Fibroblast of the conjunctiva (primary cell): Measurements from ENCODE around the gene GRK5.

ENCODE experiments used
- DNase-seq: peaks from one replicate; pipeline ENCODE4 v3.0.0-alpha.2; 2010; ENCODE audit warnings: low read depth

Gene GRK5

DNA sequence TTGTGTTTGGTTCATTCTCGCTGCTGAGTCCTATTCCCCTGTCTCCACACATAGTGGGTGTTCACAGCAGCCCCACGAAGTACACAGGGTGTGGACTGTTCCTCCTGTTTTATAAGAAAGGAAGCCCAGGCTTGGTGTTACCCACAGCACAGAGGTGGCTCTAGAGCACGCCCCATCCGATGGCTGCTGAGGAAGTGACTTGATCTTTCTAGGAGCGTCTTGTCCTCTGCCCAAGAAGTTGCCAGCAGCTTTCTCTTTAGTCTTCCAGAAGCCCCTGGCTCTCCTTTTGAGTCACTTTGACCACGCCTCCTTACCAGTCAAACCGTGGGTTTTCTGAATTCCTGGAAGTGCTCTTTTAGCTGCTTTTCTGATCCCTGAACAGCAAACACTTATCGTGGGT is 94.0 kb downstream of the GRK5 start:
- no peak for DNase-seq

DNA sequence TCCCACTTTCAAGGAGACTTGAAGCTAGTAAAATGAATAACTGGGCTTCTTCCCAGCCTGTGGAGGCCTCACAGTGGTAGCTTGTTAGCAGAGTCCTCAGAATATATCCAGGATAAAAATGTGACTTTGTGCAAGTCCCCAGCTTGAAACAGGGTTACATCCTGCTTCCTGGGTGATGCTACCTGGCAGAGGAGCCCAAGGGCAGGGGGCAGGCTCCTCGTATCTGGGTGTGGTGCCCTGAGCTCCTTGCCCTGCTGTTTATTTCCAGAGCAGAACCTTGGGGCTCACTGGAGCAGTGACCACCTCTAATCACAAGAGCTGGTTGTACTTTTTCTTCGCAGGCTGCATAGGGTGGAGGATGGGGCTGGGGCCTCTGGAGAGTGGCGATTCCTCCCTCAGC is 94.8 kb downstream of the GRK5 start:
- DNase-seq: no peak

DNA sequence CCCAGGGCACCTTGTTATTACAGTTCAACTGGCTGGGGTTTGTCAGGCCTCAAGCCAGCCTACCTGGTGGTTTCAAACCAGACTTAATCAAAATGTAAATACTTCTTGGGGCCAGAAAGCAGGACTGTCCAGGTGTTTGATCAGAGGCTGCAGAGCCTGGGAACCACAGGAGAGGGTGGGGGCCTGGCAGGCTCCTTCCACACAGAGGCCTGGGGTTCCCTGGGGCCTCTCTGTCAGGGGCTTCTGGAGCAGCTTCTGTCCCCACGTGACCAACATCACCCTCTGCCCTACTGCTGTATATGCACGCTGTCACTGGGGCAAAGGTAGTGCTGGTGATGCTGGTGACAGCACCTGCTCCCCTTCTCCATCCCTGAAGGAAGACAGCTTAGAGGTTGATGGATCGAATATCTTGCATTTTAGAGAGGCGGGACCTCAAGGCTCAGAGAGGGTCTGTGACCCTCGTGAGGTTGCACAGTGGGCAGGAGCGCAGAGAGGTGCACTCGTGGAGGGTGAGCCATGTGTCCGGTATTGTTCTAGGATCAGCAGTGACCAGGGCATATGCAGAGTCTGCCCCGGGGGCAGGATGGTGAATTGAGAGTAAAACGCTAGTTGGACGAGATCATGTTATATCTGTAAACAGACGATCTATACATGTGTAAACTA is 95.4 kb downstream of the GRK5 start:
- DNase-seq: no peak

DNA sequence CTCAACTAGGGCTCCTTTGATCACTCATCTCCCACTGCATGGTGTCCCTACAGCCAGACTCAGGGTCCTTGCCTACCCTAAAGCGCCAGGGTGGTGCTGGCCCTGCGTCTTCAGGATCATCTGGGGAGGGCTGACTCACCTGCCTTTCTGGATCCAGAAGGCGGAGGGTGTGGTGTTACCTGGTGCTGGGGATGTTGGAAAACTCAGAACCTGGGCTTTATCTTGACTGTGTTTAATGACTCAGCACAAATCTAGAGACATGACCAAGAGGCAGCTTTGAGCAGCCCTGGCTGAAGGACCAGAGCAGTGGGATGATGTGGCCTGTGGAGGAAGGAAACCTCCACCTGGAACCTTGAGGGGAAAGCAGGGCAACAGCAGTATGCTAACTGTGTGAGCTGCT is 96.5 kb downstream of the GRK5 start:
- DNase-seq: no peak

DNA sequence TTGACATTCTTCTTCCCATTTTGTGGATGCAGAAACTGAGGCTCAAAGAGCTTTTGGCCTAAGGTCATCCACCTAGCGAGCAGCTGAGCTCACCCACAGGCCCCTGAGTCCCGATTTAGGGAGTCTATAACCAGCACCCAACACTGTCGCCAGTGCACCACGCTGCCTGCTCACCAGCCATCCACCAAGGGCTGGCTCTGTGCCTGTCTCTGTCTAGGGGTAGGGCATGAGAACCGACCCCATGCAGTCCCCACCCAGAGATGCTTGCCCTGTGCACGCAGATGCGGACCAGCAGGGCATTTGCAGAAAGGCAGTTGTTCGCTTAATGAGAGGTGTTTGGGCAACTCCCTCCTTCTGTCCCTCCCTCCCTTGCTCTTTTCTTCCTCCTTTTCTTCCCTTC is 97.2 kb downstream of the GRK5 start:
- no peak for DNase-seq

DNA sequence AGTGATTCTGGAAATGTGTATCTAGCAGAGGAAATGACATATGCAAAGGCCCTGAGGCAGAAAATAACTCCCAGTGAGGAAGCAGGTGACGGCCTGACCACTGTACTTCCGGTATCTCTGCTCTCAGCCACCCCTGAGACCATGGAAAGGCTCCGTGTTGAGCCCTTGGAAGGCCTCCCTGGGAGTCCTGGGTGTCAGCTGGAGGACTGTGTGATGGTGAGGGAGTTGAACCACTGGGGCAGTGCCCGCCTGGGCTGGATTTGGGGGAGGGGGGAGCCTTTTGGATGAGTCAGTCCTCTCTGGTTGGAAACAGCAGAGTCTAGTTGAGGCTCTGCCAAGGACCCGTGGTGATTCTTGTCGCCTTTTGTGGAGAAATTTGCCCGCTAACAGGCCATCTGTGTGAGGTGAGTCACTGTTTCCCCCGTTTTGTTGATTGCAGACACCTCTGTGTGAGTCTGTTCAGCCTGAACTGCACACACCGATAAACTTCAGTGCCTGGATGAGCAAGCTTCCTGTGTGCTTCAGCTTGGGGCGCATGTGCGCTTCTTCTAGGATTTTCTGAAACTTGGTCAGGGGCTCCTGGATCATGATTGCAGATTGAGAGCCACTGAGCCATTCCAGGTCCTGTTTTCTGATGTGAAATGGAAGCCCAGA is 98.6 kb downstream of the GRK5 start:
- peak; percentile 87 for DNase-seq

DNA sequence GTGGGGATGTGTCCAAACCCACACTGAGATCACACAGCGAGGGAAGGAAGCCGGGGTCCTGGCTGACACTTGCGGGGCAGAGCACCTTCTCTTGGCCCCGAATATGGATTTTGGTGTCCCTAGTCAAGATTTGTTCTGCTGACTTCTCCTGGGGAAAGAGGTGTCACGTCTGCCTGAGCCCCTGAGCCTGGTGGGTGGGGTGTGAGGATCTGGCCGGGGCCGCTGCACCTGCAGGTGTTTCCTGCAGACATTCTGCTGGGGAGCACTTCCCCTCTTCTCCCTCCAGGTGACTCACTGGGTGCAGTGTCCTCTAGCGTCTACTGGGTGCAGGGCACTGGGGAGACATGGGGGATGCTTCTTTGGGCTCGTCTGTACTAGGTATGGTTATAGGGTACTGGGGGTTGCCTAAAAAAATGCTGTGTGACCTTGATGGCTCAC is 99.2 kb downstream of the GRK5 start:
- DNase-seq: no peak

DNA sequence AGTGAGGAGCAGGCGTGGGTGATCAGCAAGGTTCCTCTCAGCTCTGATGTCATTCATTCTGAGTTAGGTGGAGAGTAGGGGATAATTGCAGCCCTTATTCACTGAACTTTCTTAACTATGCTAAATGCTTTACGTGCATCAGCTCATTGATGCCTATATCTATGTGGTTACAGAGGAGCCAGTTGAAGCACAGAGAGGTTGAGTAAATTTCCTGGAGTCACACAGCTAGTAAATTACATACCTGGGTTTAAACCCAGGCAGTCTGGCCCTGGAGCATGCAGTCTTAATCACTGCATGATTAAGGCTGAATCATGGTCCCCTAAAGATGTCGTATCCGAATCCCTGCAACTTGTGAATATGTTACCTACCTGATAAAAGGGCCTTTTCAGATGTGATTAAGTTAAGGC is 99.6 kb downstream of the GRK5 start:
- no peak for DNase-seq

DNA sequence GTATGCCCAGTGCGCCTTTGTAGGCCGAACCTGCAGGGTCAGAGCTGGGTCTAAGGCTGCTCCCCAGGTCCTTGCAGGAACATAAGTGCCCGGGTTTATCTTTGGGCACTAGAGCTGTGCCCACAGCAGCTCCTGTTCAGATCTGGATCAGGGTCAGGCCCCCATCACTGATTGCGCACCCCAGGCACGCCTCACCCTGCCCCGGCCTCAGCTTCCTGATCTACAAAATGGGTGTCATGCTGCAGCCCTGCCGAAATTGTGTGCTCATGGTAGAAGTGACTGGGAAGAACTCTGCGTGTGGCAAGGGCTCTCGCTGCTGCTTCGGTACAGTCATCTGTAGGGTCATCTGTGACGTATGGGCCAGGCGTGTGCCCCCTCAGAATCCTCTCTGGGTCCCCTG is 100.7 kb downstream of the GRK5 start:
- no peak for DNase-seq

DNA sequence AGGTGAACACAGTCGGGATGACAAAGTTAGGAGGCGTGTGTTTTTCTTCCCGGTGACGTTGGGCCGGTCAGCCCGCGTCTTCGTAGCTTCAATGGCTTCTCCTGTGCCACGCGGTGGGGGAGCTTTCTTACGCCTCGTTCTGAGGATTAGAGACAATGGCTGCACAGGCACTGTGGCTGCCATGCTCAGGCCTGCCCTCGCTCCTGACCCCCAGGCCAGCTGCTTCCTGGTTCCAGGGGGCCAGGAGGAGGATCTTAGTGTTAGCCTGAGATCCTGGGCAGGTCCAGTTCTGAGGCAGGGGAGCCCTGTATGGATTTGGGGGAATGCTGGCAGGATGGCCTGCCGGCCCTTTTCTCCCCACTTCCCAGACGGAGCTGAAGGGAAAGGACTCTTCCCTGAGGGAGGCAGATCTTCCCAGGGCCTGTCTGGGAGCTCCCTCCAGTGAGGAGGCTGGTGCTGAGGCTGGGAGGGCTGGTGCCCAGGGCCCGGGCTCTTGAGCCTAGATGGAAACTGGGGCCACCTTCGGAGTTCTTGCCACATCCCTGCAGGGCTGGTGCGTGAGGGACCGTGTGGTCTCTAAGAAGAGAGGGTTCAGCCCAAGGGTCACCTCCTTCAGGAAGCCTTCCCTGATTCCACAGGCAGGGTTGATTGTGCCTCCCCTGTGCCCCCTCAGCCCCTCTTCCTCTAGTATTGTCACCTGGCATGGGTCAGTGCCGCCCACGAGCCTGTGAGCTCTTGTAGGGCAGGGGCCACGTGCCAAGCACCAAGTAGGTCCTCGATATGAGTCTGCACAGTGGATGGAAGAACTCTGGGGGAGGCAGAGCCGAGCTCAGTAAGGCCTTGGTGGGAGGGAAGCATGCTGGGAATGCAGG is 101.4 kb downstream of the GRK5 start:
- no peak for DNase-seq

DNA sequence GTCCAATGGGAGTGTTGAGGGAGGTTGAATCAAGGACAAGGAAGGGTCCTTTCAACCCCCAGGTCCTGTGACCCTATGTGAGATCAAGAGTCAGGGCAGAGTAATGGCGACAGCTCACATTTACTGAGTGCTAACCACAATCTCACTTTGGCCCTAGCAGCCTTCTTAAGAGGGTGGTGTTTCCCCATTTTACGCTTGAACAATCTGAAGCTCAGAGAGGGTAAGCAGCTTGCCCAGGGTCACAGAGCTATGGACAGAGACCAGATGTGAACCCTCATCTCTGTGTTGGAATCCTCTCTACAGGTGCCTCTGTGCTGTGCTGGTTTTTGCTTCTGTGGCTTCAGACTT is 102.0 kb downstream of the GRK5 start:
- no peak for DNase-seq

DNA sequence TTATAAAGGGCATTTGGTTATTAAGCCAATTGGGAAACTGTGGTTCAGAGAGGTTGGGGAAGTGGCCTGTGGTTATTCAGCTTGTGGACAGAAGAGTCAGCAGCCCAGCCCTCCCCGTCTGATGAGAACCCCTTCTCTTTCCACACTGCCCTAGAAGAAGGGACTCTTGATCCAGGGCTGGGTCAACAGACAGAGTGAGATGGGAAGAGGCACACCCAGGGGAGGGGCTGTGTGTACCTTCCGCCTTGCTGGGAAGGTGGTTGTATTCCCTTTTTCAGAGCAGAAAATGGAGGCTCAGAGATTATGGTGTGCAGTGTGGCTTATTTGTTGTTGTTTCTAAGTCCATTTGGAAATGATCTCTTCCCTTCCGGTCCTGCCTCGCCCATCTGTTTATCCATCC is 103.4 kb downstream of the GRK5 start:
- no peak for DNase-seq

DNA sequence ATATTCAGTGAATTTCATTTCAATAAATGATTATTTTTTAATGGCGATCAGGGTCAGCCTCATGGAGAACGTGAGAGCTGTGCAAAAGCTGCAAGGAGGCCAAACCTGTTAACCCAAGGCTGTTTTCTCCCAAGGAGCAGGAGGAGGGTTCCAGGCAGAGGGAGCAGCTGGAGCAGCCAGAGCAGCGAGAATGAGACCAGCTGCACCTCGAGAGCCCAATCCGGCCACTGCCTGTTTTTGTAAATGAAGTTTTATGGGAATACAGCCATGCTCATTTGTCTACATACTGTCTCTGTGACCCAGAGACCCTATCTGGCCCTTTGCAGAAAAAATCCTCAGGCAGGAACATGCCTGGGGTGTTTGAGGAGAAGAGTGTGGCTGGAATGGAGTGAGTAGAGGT is 104.9 kb downstream of the GRK5 start:
- DNase-seq: no peak

DNA sequence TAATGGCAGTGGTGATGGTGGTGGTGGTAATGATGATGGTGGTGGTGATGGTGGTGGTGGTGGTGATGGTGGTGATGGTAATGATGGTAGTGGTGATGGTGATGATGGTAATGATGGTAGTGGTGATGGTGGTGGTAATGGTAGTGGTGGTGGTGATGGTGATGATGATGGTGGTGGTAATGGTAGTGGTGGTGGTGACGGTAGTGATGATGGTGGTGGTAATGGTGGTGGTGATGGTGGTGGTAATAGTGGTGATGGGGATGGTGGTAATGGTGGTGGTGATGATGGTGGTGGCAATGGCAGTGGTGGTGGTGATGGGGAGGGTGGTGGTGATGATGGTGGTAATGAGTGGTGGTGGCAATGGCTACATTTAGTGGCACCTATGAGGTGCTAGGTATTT is 105.7 kb downstream of the GRK5 start:
- DNase-seq: no peak

DNA sequence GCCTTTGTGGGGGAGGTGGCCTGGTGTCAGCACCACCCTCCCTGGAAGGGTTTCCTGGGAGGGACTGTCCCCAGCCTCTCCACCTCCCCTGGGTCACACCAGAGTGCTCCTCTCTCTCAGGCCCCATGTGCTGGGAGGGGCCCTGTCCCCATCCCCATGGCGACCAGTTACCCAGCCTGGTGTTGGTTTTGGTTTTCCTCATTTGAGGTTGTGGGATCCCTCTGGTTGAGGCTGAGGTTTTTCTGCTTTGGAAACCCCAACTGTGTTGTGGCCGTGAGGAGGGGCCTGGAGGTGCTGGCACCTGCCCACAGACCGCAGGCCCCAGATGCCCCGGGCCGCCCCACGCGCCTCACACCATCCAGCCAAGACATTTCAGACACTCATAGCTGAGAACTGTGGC is 106.3 kb downstream of the GRK5 start:
- no peak for DNase-seq

DNA sequence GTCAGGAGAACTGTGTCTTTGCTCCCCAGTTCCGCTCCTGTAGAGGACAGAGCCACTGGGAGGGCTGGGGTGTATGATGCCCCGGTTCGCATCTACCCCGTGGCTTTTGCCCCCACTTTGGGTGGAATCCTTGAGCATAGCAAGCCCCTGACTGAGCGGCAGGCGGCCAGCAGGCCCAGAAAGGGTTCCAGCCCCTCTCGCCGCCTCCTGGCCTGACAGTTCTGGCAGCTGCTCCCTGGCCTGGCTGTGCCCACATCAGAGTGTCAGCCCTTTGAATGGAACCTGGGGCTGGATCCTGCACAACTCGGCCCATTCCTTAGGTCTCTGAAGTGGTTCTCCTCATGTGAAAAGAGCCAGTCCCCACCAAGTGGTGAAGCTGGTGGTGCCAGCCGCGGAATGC is 106.7 kb downstream of the GRK5 start:
- DNase-seq: no peak

DNA sequence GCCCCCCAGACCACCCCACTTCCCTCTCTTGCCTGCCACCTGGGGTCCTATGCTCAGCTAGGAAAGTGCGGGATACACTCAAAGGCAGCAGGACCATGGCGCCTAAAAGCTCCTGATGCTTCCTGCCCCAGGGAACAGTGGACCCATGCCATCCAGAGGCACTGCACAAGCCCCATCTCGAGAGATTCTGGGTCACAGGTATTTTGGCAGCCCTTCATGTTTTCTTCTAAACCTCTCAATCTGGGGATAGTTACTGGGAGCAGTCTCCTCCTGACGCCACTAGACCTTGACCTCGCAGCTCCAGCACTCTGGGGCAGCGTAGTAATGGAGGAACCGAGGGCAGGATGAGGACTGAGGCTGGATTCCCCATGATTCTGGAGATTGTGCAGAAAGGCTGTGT is 107.1 kb downstream of the GRK5 start:
- no peak for DNase-seq

DNA sequence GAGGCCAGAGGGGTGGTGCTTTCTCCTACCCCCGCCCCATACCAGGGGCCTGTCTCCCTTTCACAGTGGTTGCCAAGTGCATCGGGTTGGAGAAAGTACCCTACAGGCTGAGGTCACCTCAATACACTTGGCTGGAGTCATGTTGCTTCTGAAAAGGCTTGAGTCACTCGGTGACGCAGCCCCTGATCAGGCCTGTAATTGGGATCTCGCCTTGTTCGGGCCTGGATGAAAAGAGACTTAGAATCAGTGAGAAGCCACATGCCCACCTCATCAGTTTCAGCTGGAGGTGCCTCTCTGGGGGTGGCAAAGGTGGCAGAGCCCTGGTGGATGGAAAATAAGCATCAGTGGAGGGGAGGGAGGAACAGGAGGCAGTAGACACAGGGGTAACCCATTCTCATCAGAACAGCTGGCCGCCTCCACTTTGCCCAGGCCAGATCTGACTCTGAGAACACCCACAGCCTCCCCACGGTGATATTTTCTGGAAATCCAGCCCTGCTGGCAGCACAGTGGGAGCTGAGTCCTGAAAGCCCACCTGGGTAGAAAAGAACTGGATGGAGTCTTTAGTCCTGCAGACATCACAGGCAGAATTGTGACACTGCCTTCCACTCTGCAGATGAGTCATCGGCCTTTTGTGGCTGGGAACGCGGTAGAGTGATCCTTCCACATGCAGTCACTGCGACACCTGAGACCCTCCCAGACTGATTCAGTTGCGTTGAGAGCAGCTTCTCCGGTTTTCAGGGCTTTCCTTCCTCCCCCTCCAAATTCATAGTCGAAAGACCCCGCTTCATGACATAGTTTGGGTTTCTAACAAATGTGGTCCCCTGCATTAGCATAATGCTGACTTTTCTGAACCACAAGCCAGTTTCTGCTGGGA is 108.0 kb downstream of the GRK5 start:
- DNase-seq: peak; percentile 75

DNA sequence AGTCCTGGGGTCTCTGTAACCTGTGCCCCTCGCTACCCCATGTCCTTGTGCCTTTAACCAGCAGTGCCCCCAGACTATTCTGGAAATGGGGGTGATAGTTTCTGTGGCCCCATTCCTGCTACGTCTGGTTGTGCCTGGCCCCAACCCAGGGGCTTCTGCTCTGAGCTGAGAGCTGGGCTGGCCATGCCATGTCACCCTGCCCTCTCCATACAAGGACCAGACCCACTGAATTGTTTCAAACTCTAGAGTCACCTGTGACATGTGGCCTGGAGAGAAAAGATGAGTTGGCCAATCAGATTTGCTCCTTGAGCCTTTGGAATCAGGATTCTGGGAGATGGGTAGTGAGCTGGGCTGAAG is 108.6 kb downstream of the GRK5 start:
- DNase-seq: no peak

DNA sequence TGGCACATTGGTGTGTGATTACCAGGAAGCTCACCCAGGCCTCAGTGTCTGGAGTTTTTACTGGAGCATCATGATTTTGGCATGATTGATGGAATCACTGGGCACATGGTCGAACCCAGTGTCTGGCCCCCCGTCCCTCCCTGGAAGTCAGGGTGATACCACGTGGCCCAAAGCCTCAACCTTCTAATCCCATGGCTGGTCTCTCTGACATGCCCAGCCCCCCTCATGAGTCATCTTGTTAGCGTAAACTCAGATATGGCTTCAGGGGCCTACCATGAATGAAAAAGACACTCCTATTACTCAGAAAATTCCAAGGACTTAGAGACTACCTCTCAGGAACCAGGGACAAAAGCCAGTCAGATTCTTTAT is 109.3 kb downstream of the GRK5 start:
- DNase-seq: peak; percentile 31

DNA sequence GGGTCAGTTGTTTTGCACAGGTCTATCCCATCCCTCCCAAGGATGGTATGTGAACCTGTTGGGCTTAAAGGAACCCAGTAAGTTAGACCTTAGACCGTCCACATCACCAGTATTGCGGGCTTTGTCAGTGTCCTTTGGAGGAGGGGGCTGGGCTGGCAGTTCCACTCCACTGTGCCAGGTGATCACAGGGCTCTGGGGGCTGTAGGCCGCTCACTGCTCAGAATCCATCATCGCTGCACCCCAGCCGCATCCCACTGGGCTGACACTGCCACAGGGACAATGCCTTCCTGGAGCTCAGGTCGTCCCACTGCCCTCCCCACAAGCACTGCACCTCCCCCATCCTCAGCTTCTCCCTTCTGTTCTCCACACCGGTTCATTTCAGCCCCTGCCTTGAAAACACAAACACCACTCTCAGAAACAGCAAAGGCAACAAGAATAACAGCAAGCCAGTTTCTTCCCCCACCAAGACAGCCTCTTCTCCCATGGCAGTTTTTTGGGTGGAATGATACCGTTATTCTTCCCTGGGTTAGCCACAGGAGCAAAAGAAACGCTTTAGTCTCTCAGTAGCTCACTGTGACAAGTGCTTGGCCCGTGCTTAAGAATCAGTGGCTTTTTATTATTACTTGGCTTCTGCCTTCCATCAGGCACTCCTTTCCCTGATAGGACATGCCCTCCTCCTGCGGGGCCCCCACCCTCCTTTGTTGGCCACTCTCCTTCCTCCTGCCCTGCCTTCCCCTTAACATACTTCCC is 111.2 kb downstream of the GRK5 start:
- no peak for DNase-seq
